Memory B cell (primary cell): ENCODE measurements around the gene BICD1.
A peak's percentile ranks its signal among the peaks of the same experiment; 100 is the strongest.

Experiments used
- ATAC-seq: fragments of 150-1000 bp; cut with Tn5 transposase; 2 replicates; pipeline ENCODE4 v1.10.0; 2021; ENCODE audit warnings: low read depth, mild to moderate bottlenecking, moderate library complexity
- DNase-seq, 2 donors: peaks; one replicate each; pipeline ENCODE4 v3.0.0; 2022; ENCODE audit warnings: low spot score in 2 of 2
- H3K27ac Mint-ChIP-seq: one replicate; pipeline ENCODE4 v1.8.0; 2022; ENCODE audit warnings: mild to moderate bottlenecking, moderate library complexity, mixed read lengths
- H3K27me3 Mint-ChIP-seq: one replicate; pipeline ENCODE4 v1.8.0; 2022; ENCODE audit warnings: mixed read lengths
- H3K36me3 Mint-ChIP-seq: one replicate; pipeline ENCODE4 v1.8.0; 2022; ENCODE audit warnings: mild to moderate bottlenecking, mixed read lengths
- H3K4me1 Mint-ChIP-seq: one replicate; pipeline ENCODE4 v1.8.0; 2022; ENCODE audit warnings: mixed read lengths
- H3K4me3 Mint-ChIP-seq: one replicate; pipeline ENCODE4 v1.8.0; 2022; ENCODE audit warnings: mild to moderate bottlenecking, moderate library complexity, mixed read lengths
- H3K9me3 Mint-ChIP-seq: one replicate; pipeline ENCODE4 v1.8.0; 2022; ENCODE audit warnings: mixed read lengths

BICD1 gene

DNA sequence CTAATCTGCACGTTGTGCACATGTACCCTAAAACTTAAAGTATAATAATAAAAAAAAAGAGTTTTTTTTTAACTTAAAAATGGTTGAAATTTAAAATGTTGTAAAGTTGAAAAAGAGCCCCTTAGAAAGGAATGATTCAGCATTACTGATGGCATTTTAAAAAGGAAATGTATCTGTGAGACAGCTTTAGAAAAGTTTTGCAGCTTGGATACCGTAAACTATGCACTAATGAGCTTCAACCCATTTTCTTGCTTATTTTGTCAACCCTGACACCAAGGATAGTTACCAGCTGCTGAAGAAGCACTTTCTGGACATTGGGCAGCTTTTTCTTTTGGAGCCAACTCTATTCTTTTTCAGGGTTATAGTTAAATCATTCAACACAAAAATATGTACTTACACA, 4.3 kb downstream of the BICD1 start:
- ATAC-seq, result no peak
- H3K9me3 Mint-ChIP-seq, result no peaks in the 10 kb centered on the region
- peaks cover 14% of the 10 kb centered on the region for H3K36me3 Mint-ChIP-seq
- no peak overlapping the region for H3K4me3 Mint-ChIP-seq
- no peak overlapping the region for H3K27ac Mint-ChIP-seq
- no peaks in the 10 kb centered on the region for H3K27me3 Mint-ChIP-seq
- no peak for DNase-seq
- H3K4me1 Mint-ChIP-seq, result peaks cover 37% of the 10 kb centered on the region

GRCh38 chr12:32115404-32116104, 8.9 kb downstream of the BICD1 start:
- ATAC-seq, result no peak
- Mint-ChIP-seq H3K4me1 (peaks cover 24% of the 10 kb centered on the region), H3K36me3 (peaks cover 17% of the 10 kb centered on the region), H3K27me3 (no peaks in the 10 kb centered on the region), H3K4me3 (no peak overlapping the region), H3K27ac (no peak overlapping the region), H3K9me3 (no peaks in the 10 kb centered on the region)
- no peak for DNase-seq

GRCh38 chr12:32116897-32117296, 10.2 kb downstream of the BICD1 start:
- DNase-seq, result no peak
- Mint-ChIP-seq H3K27ac (no peak overlapping the region), H3K36me3 (peaks cover 16% of the 10 kb centered on the region), H3K4me3 (no peak overlapping the region), H3K27me3 (no peaks in the 10 kb centered on the region), H3K9me3 (no peaks in the 10 kb centered on the region), H3K4me1 (peaks cover 25% of the 10 kb centered on the region)
- no peak for ATAC-seq

- peaks cover 12% of the 10 kb centered on the region for H3K36me3 Mint-ChIP-seq
- no peak for DNase-seq
These were observed 10.7 kb downstream of the BICD1 start for GRCh38 chr12:32117316-32117715.

GRCh38 chr12:32118806-32119205, 12.2 kb downstream of the BICD1 start:
- no peak for ATAC-seq
- H3K4me3 Mint-ChIP-seq, result no peak overlapping the region
- H3K27me3 Mint-ChIP-seq, result no peaks in the 10 kb centered on the region
- no peak for DNase-seq
- peaks cover 10% of the 10 kb centered on the region for H3K36me3 Mint-ChIP-seq
- peaks cover 26% of the 10 kb centered on the region for H3K4me1 Mint-ChIP-seq
- no peak overlapping the region for H3K27ac Mint-ChIP-seq
- no peaks in the 10 kb centered on the region for H3K9me3 Mint-ChIP-seq

More at GRCh38 chr12:32117316-32117715, 10.7 kb downstream of the BICD1 start:
- H3K27me3 Mint-ChIP-seq, result no peaks in the 10 kb centered on the region
- peaks cover 25% of the 10 kb centered on the region for H3K4me1 Mint-ChIP-seq
- H3K9me3 Mint-ChIP-seq, result no peaks in the 10 kb centered on the region
- H3K4me3 Mint-ChIP-seq, result no peak overlapping the region
- no peak for ATAC-seq
- H3K27ac Mint-ChIP-seq, result no peak overlapping the region

- no peak overlapping the region for H3K27ac Mint-ChIP-seq
- peaks cover 30% of the 10 kb centered on the region for H3K4me1 Mint-ChIP-seq
- DNase-seq, result no peak
- no peak overlapping the region for H3K4me3 Mint-ChIP-seq
- no peaks in the 10 kb centered on the region for H3K27me3 Mint-ChIP-seq
- H3K36me3 Mint-ChIP-seq, result peaks cover 8% of the 10 kb centered on the region
- no peaks in the 10 kb centered on the region for H3K9me3 Mint-ChIP-seq
- ATAC-seq, result no peak
These were observed 13.8 kb downstream of the BICD1 start for GRCh38 chr12:32120419-32120818.

DNA sequence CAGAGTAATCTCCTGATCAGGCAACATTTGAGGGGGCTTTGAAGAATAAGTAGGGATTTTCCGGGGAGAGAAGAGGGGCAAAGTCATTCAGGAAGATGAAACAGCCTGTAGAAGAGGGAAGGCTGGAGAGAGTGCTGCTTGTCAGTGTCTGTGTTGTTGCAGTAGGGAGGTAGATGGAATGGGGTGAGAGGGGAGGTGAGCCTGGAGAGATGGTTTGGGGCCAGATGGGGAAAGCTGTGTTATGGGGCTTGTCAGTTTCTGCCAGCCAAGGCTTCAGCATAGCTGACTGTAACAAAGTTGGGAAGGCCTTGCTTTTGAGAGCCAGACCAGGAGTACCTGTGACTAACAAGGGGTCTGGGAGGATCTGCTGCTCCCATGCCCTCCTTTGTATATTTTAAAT, 18.0 kb downstream of the BICD1 start:
- H3K4me3 Mint-ChIP-seq, result no peak overlapping the region
- peaks cover 5% of the 10 kb centered on the region for H3K36me3 Mint-ChIP-seq
- H3K4me1 Mint-ChIP-seq, result peaks cover 23% of the 10 kb centered on the region
- peak overlapping the region; percentile 24 for H3K27ac Mint-ChIP-seq
- no peaks in the 10 kb centered on the region for H3K27me3 Mint-ChIP-seq
- ATAC-seq (no peak), DNase-seq (no peak)
- H3K9me3 Mint-ChIP-seq, result no peaks in the 10 kb centered on the region

GRCh38 chr12:32125455-32126084, 18.9 kb downstream of the BICD1 start:
- H3K27me3 Mint-ChIP-seq, result no peaks in the 10 kb centered on the region
- peaks cover 19% of the 10 kb centered on the region for H3K4me1 Mint-ChIP-seq
- H3K36me3 Mint-ChIP-seq, result peaks cover 5% of the 10 kb centered on the region
- DNase-seq (no peak), ATAC-seq (no peak)
- H3K4me3 Mint-ChIP-seq, result no peak overlapping the region
- peak overlapping the region; percentile 32 for H3K27ac Mint-ChIP-seq
- H3K9me3 Mint-ChIP-seq, result no peaks in the 10 kb centered on the region

DNA sequence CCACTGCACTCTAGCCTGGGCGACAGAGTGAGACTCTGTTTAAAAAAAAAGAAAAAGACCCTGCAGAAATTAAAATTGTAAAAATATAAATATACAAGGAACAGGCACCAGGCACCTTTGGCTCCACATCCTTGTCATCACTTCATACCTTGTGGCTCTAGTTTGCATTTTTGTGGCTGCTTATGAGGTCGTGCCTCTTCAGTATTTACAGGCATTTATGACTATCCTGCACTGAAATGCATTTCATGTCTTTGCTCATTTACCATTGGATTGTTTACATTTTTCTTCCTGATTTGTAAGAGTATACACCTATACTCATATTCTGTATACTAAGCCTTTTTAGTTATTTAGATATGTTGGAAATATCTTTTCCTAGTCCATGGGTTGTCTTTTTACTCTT, 20.1 kb downstream of the BICD1 start:
- Mint-ChIP-seq H3K9me3 (no peaks in the 10 kb centered on the region), H3K36me3 (peaks cover 5% of the 10 kb centered on the region), H3K27ac (no peak overlapping the region), H3K4me3 (no peak overlapping the region), H3K4me1 (peaks cover 18% of the 10 kb centered on the region), H3K27me3 (no peaks in the 10 kb centered on the region)
- DNase-seq, result no peak
- no peak for ATAC-seq

DNA sequence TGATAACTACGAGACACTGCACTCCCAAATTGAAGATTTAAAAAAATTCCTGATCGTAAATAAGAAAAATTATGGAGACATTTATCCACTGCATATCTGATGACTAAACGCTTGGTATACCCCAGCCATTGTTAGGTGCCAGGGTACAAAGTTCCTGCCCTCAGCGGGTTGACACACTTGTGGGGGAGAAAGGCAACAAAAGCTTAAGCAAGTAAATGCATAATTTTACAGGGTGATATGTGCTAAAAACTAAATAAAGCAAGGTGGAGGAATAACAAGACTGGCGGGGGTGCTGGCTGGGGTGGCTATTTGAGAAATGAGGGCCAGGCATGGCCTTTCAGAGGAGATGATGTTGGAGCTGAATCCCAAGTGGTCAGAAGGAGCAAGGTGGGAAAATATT, 25.0 kb downstream of the BICD1 start:
- H3K36me3 Mint-ChIP-seq, result peaks cover 6% of the 10 kb centered on the region
- no peak for DNase-seq
- no peaks in the 10 kb centered on the region for H3K9me3 Mint-ChIP-seq
- ATAC-seq, result no peak
- peaks cover 21% of the 10 kb centered on the region for H3K4me1 Mint-ChIP-seq
- H3K4me3 Mint-ChIP-seq, result peak overlapping the region; percentile 25
- H3K27me3 Mint-ChIP-seq, result no peaks in the 10 kb centered on the region
- H3K27ac Mint-ChIP-seq, result peak overlapping the region; percentile 17

- peak overlapping the region; percentile 95 for H3K27ac Mint-ChIP-seq
- no peaks in the 10 kb centered on the region for H3K27me3 Mint-ChIP-seq
- ATAC-seq (peak; percentile 55), DNase-seq (peak; percentile 38 to 39)
- H3K36me3 Mint-ChIP-seq, result peaks cover 6% of the 10 kb centered on the region
- H3K9me3 Mint-ChIP-seq, result no peaks in the 10 kb centered on the region
- peaks cover 23% of the 10 kb centered on the region for H3K4me1 Mint-ChIP-seq
- peak overlapping the region; percentile 64 for H3K4me3 Mint-ChIP-seq
These were observed 27.6 kb downstream of the BICD1 start for GRCh38 chr12:32134101-32134888.

- Mint-ChIP-seq H3K4me3 (no peak overlapping the region), H3K4me1 (peaks cover 23% of the 10 kb centered on the region), H3K27me3 (no peaks in the 10 kb centered on the region), H3K9me3 (no peaks in the 10 kb centered on the region), H3K36me3 (peaks cover 4% of the 10 kb centered on the region), H3K27ac (peak overlapping the region; percentile 87)
- DNase-seq, result no peak
- no peak for ATAC-seq
These were observed 29.3 kb downstream of the BICD1 start for GRCh38 chr12:32135967-32136366.

GRCh38 chr12:32136404-32136803, 29.8 kb downstream of the BICD1 start:
- Mint-ChIP-seq H3K27ac (peak overlapping the region; percentile 87), H3K4me3 (no peak overlapping the region), H3K36me3 (peaks cover 4% of the 10 kb centered on the region), H3K27me3 (no peaks in the 10 kb centered on the region), H3K4me1 (peaks cover 23% of the 10 kb centered on the region), H3K9me3 (no peaks in the 10 kb centered on the region)
- DNase-seq, result no peak
- no peak for ATAC-seq

DNA sequence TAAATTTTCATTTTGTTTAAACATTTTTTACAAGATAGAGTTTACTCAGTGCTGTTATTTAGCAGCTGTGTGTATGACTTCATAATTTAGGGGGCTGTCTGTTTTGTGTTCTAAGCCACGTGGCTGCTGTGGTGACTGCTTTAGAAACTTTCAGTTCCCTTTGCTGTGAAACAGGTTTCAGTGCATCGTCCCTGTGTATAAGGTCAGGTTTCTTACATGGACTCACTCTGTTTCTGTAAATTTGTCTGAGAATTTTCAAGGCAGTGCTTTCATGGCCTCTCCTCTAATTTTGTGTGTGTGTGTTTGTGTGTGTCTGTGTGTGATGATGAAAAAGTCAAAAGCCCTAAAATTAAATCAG, 32.4 kb downstream of the BICD1 start:
- Mint-ChIP-seq H3K4me3 (peak overlapping the region; percentile 80), H3K27ac (peak overlapping the region; percentile 98), H3K9me3 (no peaks in the 10 kb centered on the region), H3K27me3 (no peaks in the 10 kb centered on the region), H3K36me3 (peaks cover 5% of the 10 kb centered on the region), H3K4me1 (peaks cover 25% of the 10 kb centered on the region)
- DNase-seq (peak; percentile 37 to 67), ATAC-seq (peak; percentile 86)
